Fibroblast of lung (primary cell): ENCODE data around the gene PIK3R6. TPM values are rescaled to one million over a fixed set of nuclear protein-coding genes. Genes with fewer than 3 reads are reported as not detected.

Experiments used
- DNase-seq, 2 donors: peaks; one replicate each; pipeline versions ENCODE4 v3.0.0 to v3.0.0-alpha.2; 2010; ENCODE audit warnings: low read depth in 2 of 2
- H2AFZ ChIP-seq: 2 replicates; pipeline ENCODE4 v1.5.1; 2012; ENCODE audit warnings: low read length, control low read depth, inconsistent platforms
- H3K27ac ChIP-seq: 2 replicates; pipeline ENCODE4 v1.5.1; 2011; ENCODE audit warnings: low read length, control low read depth; ENCODE audit not compliant: insufficient read depth
- H3K27me3 ChIP-seq: 2 replicates; pipeline ENCODE4 v1.5.1; 2011; ENCODE audit warnings: mild to moderate bottlenecking, low read length; ENCODE audit not compliant: control insufficient read depth, insufficient read depth
- H3K36me3 ChIP-seq: 2 replicates; pipeline ENCODE4 v1.5.1; 2011; ENCODE audit warnings: low read length; ENCODE audit not compliant: control insufficient read depth, insufficient read depth
- H3K4me1 ChIP-seq: 2 replicates; pipeline ENCODE4 v1.5.1; 2011; ENCODE audit warnings: low read length; ENCODE audit not compliant: control insufficient read depth, insufficient read depth; ENCODE audit errors: extremely low read depth
- H3K4me2 ChIP-seq: 2 replicates; pipeline ENCODE4 v1.5.1; 2011; ENCODE audit warnings: low read length, control low read depth; ENCODE audit not compliant: insufficient read depth; ENCODE audit errors: extremely low read depth
- H3K4me3 ChIP-seq, 4 experiments: fragments of 200-600 bp in 1 of 4; sonication (generic) in 1 of 4; replicated peaks in 1 of 4; 2 replicates each; pipeline ENCODE4 v1.5.1; 2011 to 2016; ENCODE audit warnings: low read length in 4 of 4, low read depth in 3 of 4, mild to moderate bottlenecking in 3 of 4, control low read depth in 2 of 4, inconsistent platforms in 1 of 4, mixed read lengths in 1 of 4; ENCODE audit not compliant: insufficient read depth in 1 of 4; ENCODE audit errors: control extremely low read depth in 1 of 4
- H3K79me2 ChIP-seq: 2 replicates; pipeline ENCODE4 v1.5.1; 2012; ENCODE audit warnings: mild to moderate bottlenecking, low read length, inconsistent platforms; ENCODE audit not compliant: control insufficient read depth, insufficient read depth
- H3K9ac ChIP-seq: 2 replicates; pipeline ENCODE4 v1.5.1; 2011; ENCODE audit warnings: mild to moderate bottlenecking, low read length, control low read depth; ENCODE audit not compliant: insufficient read depth
- H3K9me3 ChIP-seq: 2 replicates; pipeline ENCODE4 v1.5.1; 2012; ENCODE audit warnings: low read depth, low read length; ENCODE audit not compliant: control insufficient read depth, insufficient read depth
- H4K20me1 ChIP-seq: 2 replicates; pipeline ENCODE4 v1.5.1; 2011; ENCODE audit warnings: low read length; ENCODE audit not compliant: control insufficient read depth, insufficient read depth; ENCODE audit errors: extremely low read depth
- EZH2 ChIP-seq: IDR thresholded peaks from 2 replicates; pipeline ENCODE4 v1.5.1; 2012; ENCODE audit warnings: low read length, control low read depth, mild to moderate bottlenecking; ENCODE audit errors: missing control alignments
- polyA minus RNA-seq: library from RNA; depleted of rRNA, polyadenylated mRNA; stranded (reverse); fragments of >200 nt; gene quantifications from 2 replicates; pipeline ENCODE4 v1.2.3, GENCODE V29; 2011; ENCODE audit warnings: low replicate concordance
- polyA plus RNA-seq, 2 donors: library from polyadenylated mRNA; depleted of rRNA in 1 of 2; stranded (reverse) in 1 of 2; unstranded in 1 of 2; fragments of >200 nt; gene quantifications; 2 replicates each; pipeline ENCODE4 v1.2.1, GENCODE V29; 2011 to 2012; ENCODE audit warnings: missing spikeins in 1 of 2
- total RNA-seq: library from RNA; depleted of rRNA; stranded (reverse); fragments of >200 nt; gene quantifications from 2 replicates; pipeline ENCODE4 v1.2.1, GENCODE V29; 2014
- TF ChIP-seq, protein P1 (sequence below), 2 donors: IDR thresholded peaks in 1 of 2; conservative IDR thresholded peaks in 1 of 2; 1 replicate in 1 of 2; 2 replicates in 1 of 2; pipeline ENCODE4 v1.5.1; 2011 to 2012; ENCODE audit warnings: low read length in 2 of 2, control low read depth in 1 of 2, inconsistent platforms in 1 of 2, low read depth in 1 of 2, mild to moderate bottlenecking in 1 of 2

The PIK3R6 gene, protein sequence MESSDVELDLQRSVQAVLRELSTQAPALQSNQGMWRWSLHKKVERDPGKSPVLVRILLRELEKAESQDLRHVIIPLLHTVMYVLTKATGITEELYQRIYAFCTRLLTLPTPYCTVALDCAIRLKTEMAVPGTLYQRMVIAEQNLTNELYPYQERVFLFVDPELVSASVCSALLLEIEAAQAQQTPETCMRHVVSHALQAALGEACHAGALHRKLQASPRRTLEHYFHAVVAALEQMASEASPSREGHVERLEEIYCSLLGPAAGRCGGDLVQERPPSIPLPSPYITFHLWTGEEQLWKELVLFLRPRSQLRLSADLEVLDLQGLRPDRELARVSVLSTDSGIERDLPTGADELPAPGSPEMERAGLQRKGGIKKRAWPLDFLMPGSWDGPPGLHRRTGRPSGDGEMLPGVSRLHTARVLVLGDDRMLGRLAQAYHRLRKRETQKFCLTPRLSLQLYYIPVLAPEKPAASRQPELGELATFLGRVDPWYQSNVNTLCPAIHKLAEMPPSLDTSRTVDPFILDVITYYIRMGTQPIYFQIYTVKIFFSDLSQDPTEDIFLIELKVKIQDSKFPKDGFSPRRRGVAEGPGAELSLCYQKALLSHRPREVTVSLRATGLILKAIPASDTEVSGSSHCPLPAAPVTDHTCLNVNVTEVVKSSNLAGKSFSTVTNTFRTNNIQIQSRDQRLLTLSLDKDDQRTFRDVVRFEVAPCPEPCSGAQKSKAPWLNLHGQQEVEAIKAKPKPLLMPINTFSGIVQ
- total RNA-seq (not detected in 2 replicates), polyA plus RNA-seq (0.02 TPM in 1 of 2 replicates, not detected in the other), polyA minus RNA-seq (not detected in 2 replicates)
- not detected in 2 replicates for polyA plus RNA-seq (2012)

DNA sequence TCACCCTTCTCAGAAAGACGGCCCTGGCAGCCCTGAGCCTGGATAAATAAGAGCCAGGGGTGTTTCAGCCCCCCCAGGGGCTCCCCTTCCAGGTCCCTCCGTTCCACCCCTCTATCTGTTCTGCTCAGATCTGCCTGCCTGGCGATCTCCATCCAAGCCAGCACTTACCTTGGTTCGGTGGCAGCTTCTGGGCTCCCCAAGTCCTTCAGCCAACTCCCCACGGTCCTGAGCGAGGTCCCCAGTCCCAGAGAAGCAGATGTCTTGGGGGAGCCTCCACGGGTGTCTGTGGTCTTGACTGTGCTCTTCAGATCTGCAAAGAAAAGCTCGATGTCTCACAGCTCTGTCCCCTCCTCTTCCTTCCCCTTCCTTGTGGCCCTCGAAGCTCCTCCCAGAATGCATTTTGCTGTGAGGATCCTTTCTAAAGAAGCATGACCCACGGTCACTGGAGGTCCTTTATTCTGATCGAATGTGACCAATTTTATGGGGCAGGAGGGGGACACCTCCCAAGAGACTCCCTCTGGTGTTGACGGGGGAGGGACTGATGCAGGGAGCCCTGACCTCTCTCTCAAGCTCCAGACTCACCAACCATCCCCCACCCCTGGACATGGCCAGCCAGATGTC is at the start of gene PIK3R6:
PIK3R6 (minus strand) TSS at position 314 of the 621 bp plus-strand sequence. CDS start 17,880 bp downstream, outside the sequence.
- Histone ChIP-seq H3K4me3 (no peak within 1 kb of the TSS), H3K79me2 (no peaks in the 10 kb centered on the region), H3K27me3 (peaks cover 3% of the 10 kb centered on the region), H3K9me3 (no peaks in the 10 kb centered on the region), H4K20me1 (no peaks in the 10 kb centered on the region), H3K9ac (no peak within 1 kb of the TSS), H3K4me2 (no peak within 1 kb of the TSS), H3K36me3 (no peaks in the 10 kb centered on the region), H3K4me1 (no peaks in the 10 kb centered on the region), H3K27ac (no peak within 1 kb of the TSS), H2AFZ (no peak within 1 kb of the TSS)
- no peak for DNase-seq
- TF ChIP-seq, protein P1, sequence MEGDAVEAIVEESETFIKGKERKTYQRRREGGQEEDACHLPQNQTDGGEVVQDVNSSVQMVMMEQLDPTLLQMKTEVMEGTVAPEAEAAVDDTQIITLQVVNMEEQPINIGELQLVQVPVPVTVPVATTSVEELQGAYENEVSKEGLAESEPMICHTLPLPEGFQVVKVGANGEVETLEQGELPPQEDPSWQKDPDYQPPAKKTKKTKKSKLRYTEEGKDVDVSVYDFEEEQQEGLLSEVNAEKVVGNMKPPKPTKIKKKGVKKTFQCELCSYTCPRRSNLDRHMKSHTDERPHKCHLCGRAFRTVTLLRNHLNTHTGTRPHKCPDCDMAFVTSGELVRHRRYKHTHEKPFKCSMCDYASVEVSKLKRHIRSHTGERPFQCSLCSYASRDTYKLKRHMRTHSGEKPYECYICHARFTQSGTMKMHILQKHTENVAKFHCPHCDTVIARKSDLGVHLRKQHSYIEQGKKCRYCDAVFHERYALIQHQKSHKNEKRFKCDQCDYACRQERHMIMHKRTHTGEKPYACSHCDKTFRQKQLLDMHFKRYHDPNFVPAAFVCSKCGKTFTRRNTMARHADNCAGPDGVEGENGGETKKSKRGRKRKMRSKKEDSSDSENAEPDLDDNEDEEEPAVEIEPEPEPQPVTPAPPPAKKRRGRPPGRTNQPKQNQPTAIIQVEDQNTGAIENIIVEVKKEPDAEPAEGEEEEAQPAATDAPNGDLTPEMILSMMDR (conservative IDR thresholded peaks at IDR 0.05 in 1 of 2, IDR thresholded peaks at IDR 0.05 in 1 of 2; ENCODE audit: low read depth in 1 of 2, low read length in 2 of 2) = no peak
- no peak for TF ChIP-seq EZH2

DNA sequence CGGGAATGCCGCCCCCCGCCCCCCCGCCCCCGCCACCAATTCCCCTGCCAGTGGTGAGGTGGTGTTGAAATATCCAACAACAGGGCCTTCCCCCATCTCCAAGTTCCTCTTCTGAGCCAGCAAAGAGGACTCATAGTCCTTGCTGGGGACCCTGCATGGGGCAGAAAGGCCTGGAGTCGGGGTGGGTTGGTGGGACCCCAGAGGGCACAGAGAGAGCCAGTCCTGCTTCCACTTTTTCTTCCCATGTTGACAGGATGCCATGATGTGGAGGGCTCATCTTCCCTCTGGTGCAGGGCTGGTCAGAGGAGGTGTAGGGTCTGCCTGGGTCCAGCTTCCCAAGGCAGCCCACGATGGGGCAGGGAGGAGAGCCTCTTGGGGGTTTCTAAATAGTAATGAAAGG is 49.0 kb upstream of the PIK3R6 start:
- Histone ChIP-seq H2AFZ (no peak overlapping the region), H3K27ac (no peak overlapping the region), H3K4me1 (peaks cover 7% of the 10 kb centered on the region), H3K27me3 (no peaks in the 10 kb centered on the region), H4K20me1 (no peaks in the 10 kb centered on the region), H3K4me3 (no peak overlapping the region), H3K9ac (no peak overlapping the region), H3K4me2 (no peak overlapping the region), H3K36me3 (no peaks in the 10 kb centered on the region), H3K79me2 (no peaks in the 10 kb centered on the region), H3K9me3 (no peaks in the 10 kb centered on the region)
- no peak for TF ChIP-seq EZH2
- peak in 1 of 2 donors; percentile 6 for DNase-seq

DNA sequence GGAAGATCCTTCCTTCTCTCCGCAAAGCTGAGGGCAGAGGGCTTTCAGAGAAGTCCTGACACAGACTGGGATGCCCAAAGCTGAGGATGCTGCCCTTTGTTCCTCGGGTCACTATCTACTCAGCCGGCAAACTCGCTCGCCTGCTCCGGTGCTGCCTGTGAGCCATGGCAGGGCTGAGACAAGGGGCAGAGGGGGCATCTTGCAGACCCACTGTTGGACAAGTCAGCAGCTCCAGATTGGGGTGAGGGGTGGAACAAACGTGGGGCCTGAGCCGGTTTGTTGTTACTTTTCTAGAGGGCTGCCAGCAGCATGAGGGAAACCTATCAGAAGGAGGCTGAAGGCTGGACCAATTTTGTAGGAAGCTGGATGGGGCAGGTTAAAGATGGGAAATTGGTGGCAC is 47.1 kb upstream of the PIK3R6 start:
- Histone ChIP-seq H4K20me1 (no peaks in the 10 kb centered on the region), H3K79me2 (no peaks in the 10 kb centered on the region), H3K36me3 (no peaks in the 10 kb centered on the region), H3K9me3 (no peaks in the 10 kb centered on the region), H2AFZ (no peak overlapping the region), H3K9ac (no peak overlapping the region), H3K27ac (no peak overlapping the region), H3K27me3 (no peaks in the 10 kb centered on the region), H3K4me1 (peaks cover 7% of the 10 kb centered on the region), H3K4me3 (no peak overlapping the region), H3K4me2 (no peak overlapping the region)
- TF ChIP-seq, protein P1 (conservative IDR thresholded peaks at IDR 0.05 in 1 of 2, IDR thresholded peaks at IDR 0.05 in 1 of 2; ENCODE audit: low read depth in 1 of 2, low read length in 2 of 2) = no peak
- TF ChIP-seq EZH2 = no peak
- no peak for DNase-seq
